Measurements from ENCODE around the gene CACNA2D4.

DNA sequence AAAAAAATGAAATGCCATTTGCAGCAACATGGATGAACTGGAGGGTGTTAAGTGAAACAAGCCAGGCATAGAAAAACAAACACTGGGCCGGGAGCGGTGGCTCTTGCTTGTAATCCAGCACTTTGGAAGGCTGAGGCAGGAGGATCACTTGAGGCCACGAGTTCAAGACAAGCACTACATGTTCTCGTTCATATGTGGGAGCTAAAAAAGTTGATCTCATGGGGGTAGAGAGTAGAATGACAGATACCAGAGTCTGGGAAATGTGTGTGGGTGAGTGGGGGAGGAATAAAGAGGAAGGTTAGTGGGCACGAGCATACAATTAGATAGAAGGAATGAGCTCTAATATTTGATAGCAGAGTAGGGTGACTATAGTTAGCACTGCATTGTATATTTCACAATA is 21.5 kb downstream of the CACNA2D4 start:
- TF ChIP-seq POLR2A (IDR thresholded peaks at IDR 0.05): no peak
- TF ChIP-seq, protein P1, sequence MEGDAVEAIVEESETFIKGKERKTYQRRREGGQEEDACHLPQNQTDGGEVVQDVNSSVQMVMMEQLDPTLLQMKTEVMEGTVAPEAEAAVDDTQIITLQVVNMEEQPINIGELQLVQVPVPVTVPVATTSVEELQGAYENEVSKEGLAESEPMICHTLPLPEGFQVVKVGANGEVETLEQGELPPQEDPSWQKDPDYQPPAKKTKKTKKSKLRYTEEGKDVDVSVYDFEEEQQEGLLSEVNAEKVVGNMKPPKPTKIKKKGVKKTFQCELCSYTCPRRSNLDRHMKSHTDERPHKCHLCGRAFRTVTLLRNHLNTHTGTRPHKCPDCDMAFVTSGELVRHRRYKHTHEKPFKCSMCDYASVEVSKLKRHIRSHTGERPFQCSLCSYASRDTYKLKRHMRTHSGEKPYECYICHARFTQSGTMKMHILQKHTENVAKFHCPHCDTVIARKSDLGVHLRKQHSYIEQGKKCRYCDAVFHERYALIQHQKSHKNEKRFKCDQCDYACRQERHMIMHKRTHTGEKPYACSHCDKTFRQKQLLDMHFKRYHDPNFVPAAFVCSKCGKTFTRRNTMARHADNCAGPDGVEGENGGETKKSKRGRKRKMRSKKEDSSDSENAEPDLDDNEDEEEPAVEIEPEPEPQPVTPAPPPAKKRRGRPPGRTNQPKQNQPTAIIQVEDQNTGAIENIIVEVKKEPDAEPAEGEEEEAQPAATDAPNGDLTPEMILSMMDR (IDR thresholded peaks at IDR 0.05): no peak

Data from adrenal gland (tissue), 5 donors.